Aorta (tissue), 5 donors: ENCODE data around the gene HTR2B. TPM values are rescaled to one million over a fixed set of nuclear protein-coding genes. Genes with fewer than 3 reads are reported as not detected.
A peak's percentile ranks its signal among the peaks of the same experiment; 100 is the strongest.
"Not testable (repeated sequence)": the region's sequence is repeated elsewhere in the genome, so short reads cannot be mapped to it uniquely, and the experiment has no call there.

Experiments used
- ATAC-seq: fragments of 200-7000 bp; cut with Tn5 transposase; one replicate; pipeline ENCODE4 v1.9.1; 2022; ENCODE audit warnings: moderate library complexity; ENCODE audit not compliant: low FRiP score
- DNase-seq, 2 donors: peaks; one replicate each; pipeline ENCODE4 v3.0.0-alpha.2; 2020
- H3K27ac ChIP-seq, 2 donors: one replicate each; pipeline ENCODE4 v1.5.1; 2013; ENCODE audit warnings: low read length in 2 of 2, mild to moderate bottlenecking in 2 of 2, moderate library complexity in 2 of 2, control low read depth in 1 of 2, inconsistent platforms in 1 of 2, low read depth in 1 of 2
- H3K27me3 ChIP-seq, 2 donors: one replicate each; pipeline ENCODE4 v1.6.1; 2013; ENCODE audit warnings: control low read depth in 1 of 2, low read length in 1 of 2, mild to moderate bottlenecking in 1 of 2, moderate library complexity in 1 of 2; ENCODE audit not compliant: insufficient read depth in 2 of 2, control insufficient read depth in 1 of 2
- H3K36me3 ChIP-seq, 2 donors: one replicate each; pipeline ENCODE4 v1.6.1; 2013; ENCODE audit warnings: control low read depth in 1 of 2, low read length in 1 of 2, mild to moderate bottlenecking in 1 of 2; ENCODE audit not compliant: insufficient read depth in 2 of 2, control insufficient read depth in 1 of 2
- H3K4me1 ChIP-seq, 2 donors: one replicate each; pipeline ENCODE4 v1.6.1; 2013; ENCODE audit warnings: low read length in 2 of 2, control low read depth in 1 of 2, mild to moderate bottlenecking in 1 of 2, moderate library complexity in 1 of 2; ENCODE audit not compliant: insufficient read depth in 2 of 2, control insufficient read depth in 1 of 2
- H3K4me3 ChIP-seq, 2 donors: one replicate each; pipeline ENCODE4 v1.5.1; 2013; ENCODE audit warnings: low read length in 2 of 2, control low read depth in 1 of 2, mild to moderate bottlenecking in 1 of 2
- H3K9me3 ChIP-seq: one replicate; pipeline ENCODE4 v1.6.1; 2013; ENCODE audit warnings: mild to moderate bottlenecking, low read length; ENCODE audit not compliant: control insufficient read depth
- WGBS, 2 donors: extraction: QIAGEN DNeasy Blood & Tissue Kit; methylation state at CpG; one replicate each; pipeline ENCODE4 v1.1.7; 2013; 5-methylcytosine and 5-hydroxymethylcytosine counted together
- intact Hi-C, 2 donors: fragments of 100-400 bp; cut with DNase I; formaldehyde crosslinking; loops; one replicate each; pipeline versions ENCODE4 v1.14.2 to v1.15.0; 2022
- polyA plus RNA-seq, 2 donors: library from polyadenylated mRNA; stranded (reverse); fragments of 200-250 nt; gene quantifications; one replicate each; pipeline ENCODE4 v1.2.3, GENCODE V29; 2013
- total RNA-seq, 2 donors: library from RNA; stranded (reverse); fragmentation: NEBNext Ultra II Directional; extraction: Animal tissue kit (Norgen Biotek cat#: 25700); gene quantifications; one replicate each; pipeline ENCODE4 v1.2.1, GENCODE V29; 2021
- donor health status: healthy with polysubstance abuse.
- donor health status: Bipolar disorder and iron deficiency.
- donor health status: DM: no; HTN: no; CAD: no.
- donor health status: DM: no; HTN: no; CAD: no.
- donor health status: DM: yes; HTN: yes; CAD: no.

The HTR2B gene
- total and polyA plus RNA-seq, 4 donors, result 2.0 to 6.6 (median 4.0) TPM

DNA sequence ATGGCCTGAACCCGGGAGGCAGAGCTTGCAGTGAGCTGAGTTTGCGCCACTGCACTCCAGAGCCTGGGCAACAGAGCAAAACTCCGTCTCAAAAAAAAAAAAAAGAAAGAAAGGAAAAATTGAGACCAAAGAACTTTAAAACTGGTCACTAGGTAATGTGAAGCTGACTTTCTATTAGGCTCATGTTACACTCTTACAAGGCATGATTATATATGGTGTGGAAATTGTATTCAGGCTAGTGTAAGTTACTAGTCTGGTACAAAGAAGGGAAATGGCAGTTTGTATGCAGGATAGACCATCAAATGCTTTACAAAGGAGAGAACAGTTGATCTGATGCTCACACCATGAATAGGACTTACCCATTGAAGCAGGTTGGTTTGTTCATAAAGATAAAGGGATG is 38.2 kb upstream of the HTR2B start:
- ATAC-seq (no peak), DNase-seq (no peak)
- Histone ChIP-seq H3K27ac (no peak overlapping the region), H3K9me3 (no peaks in the 10 kb centered on the region), H3K27me3 (no peaks in the 10 kb centered on the region), H3K36me3 (peaks cover 1 to 3% of the 10 kb centered on the region in 2 donors), H3K4me1 (peaks cover 4 to 6% of the 10 kb centered on the region in 2 donors), H3K4me3 (no peak overlapping the region)
- 96% methylated on average over 3 of the region's 3 CpGs for WGBS, 2 donors
- intact Hi-C loops, result loop anchor here in 1 of 2 donors (5.0 kb wide), 1 partner anchor 36 kb away; the partner anchor contains the start of gene HTR2B

DNA sequence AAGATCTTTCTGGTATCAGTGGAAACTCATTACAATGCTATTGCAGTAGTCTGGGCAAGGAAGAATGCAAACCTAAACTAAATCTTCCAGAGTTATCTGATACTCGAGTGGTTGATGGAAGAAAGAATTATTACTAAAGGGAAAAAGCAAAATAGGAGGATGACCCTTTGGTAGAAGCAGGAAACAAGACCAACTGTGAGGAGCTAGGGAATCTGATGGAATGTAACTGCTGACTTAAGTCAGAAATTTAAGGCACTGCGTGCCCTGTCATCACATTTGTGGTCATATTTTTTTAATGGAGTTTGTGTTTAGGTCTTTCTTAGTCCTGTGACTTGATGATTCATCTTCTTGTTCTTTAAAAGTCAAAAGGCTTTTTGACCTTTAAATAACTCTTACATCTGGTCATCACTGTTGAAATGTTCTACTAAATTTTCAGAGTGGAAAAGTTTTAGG is 37.1 kb upstream of the HTR2B start:
- no peaks in the 10 kb centered on the region for H3K27me3 ChIP-seq
- intact Hi-C loops, result loop anchor here in 1 of 2 donors (5.0 kb wide), 1 partner anchor 35 kb away; the partner anchor contains the start of gene HTR2B
- H3K36me3 ChIP-seq, result peaks cover 0 to under 1% of the 10 kb centered on the region in 2 donors
- ATAC-seq, result peak; percentile 68
- 12 to 19% methylated on average over 2 of the region's 2 CpGs for WGBS, 2 donors
- H3K4me3 ChIP-seq, result no peak overlapping the region
- H3K27ac ChIP-seq, result no peak overlapping the region
- peaks cover 4% of the 10 kb centered on the region in 2 donors for H3K4me1 ChIP-seq
- no peak for DNase-seq
- H3K9me3 ChIP-seq, result no peaks in the 10 kb centered on the region

DNA sequence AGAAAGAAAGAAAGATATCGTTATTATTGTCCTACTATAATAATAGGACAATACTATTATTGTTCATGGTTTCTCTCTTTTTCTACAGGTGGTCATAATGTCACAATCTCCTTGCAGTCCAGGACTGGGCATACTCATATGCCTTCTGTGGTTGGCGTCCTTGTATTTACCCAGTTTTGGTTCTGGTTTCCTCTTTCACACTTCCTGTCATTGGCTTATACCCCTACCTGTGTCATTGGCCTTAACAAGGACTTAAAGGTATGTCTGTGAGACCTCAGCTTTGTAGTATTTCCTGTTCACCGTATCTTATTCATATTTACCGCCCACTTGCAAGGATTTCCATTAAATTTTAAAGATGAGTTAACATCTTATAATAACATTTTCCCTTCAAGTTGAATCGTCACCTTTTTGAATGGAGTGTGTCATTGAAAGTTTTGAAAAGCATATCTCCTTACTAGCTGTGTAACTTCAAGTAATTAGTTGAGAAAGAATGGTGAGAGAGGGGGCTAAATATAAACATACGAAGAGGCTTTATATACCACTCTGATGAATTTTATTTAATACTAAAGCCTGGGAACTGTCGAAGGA is 36.5 kb upstream of the HTR2B start:
- no peaks in the 10 kb centered on the region for H3K27me3 ChIP-seq
- H3K36me3 ChIP-seq, result no peaks in the 10 kb centered on the region
- H3K4me1 ChIP-seq, result peaks cover 4% of the 10 kb centered on the region in 2 donors
- H3K9me3 ChIP-seq, result no peaks in the 10 kb centered on the region
- ATAC-seq, result no peak
- H3K27ac ChIP-seq, result peak overlapping the region in 1 of 2 donors; percentile 45
- H3K4me3 ChIP-seq, result no peak overlapping the region
- DNase-seq, result no peak
- 69 to 70% methylated on average over 7 of the region's 7 CpGs for WGBS, 2 donors
- intact Hi-C loops, result loop anchor here in 1 of 2 donors (5.0 kb wide), 1 partner anchor 34 kb away; the partner anchor contains the start of gene HTR2B

DNA sequence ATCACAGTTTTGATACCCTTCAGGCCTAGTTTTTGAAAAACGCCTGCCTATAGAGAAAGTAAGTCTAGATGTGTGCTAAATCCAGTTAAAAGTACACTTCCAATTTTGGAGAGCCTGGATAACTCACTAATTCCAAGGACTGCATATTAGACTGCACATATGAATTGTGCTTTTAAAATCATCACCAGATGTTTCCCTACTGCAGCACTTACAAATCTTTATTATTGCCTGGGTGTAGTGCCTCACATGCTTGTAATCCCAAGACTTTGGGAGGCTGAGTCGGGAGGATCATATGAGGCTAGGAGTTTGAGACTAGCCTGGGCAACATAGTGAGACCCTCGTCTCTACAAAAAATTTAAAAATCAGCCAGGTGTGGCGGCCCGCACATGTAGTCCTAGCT is 35.9 kb upstream of the HTR2B start:
- no peak overlapping the region for H3K27ac ChIP-seq
- no peaks in the 10 kb centered on the region for H3K27me3 ChIP-seq
- H3K4me3 ChIP-seq, result no peak overlapping the region
- WGBS, 2 donors, result 96 to 100% methylated on average over 5 of the region's 5 CpGs
- intact Hi-C loops, result loop anchor here in 1 of 2 donors (5.0 kb wide), 1 partner anchor 33 kb away; the partner anchor contains the start of gene HTR2B
- ATAC-seq, result no peak
- H3K9me3 ChIP-seq, result no peaks in the 10 kb centered on the region
- H3K4me1 ChIP-seq, result peaks cover 4% of the 10 kb centered on the region in 2 donors
- no peak for DNase-seq
- H3K36me3 ChIP-seq, result no peaks in the 10 kb centered on the region

DNA sequence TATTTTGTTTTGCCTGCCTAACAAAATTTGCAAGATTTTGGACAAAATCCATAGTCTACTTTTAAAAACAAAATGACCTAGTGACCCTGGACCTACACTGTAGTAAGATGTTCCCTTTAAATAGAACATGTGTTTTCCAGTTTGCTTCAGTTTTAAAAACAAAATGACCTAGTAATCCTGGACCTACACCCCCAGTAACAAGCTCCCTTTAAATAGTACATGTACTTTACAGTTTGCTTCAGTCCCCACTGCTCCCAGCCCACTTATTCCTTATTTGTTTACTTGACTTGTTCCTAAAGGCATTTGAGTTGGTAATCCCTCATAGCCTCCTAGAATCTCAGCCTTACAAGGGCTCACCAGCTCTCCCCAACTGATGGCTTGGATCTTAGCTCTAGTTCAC is 34.5 kb upstream of the HTR2B start:
- no peak for DNase-seq
- intact Hi-C loops, result no loop called here
- Histone ChIP-seq H3K4me1 (peaks cover 4% of the 10 kb centered on the region in 2 donors), H3K27ac (peak overlapping the region in 1 of 2 donors; percentile 57), H3K36me3 (no peaks in the 10 kb centered on the region), H3K4me3 (no peak overlapping the region), H3K9me3 (no peaks in the 10 kb centered on the region), H3K27me3 (no peaks in the 10 kb centered on the region)
- ATAC-seq, result no peak

DNA sequence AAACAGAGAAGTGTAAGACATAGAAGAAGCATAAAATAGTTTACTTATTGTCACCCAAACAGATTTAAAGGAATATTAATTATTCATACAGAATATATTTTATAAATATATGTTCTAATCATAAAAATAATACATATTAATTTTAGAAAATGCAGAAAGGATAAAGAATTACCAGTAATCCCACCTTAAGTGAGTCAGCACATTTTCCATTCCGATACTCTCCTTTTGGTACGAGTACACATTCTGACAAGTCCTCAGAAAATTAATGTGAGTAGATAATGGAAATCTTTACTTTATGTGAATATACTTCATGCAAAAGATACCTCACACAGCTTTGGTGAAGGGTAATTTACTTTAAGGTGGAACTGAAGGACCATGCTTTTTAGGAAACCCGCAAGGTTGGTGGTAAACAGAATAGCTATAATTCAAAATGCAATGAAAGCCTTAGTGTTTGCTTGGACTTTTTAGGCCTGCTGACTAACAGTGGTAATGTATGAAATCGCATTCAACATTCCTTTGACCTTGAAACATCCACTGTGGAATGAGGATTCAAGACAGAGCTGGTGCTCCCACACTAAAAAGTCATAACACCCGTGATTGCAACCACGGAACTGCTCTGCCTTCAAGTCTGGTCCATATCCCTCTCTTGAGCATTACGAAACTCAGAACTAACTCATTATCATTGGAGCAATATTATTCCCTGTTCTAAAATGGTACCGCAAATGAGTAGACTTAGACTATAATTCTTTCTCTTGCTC is 28.1 kb upstream of the HTR2B start:
- ATAC-seq (no peak), DNase-seq (no peak)
- 77 to 83% methylated on average over 8 of the region's 8 CpGs for WGBS, 2 donors
- Histone ChIP-seq H3K9me3 (no peaks in the 10 kb centered on the region), H3K4me1 (no peaks in the 10 kb centered on the region), H3K27ac (no peak overlapping the region), H3K36me3 (no peaks in the 10 kb centered on the region), H3K4me3 (no peak overlapping the region), H3K27me3 (no peaks in the 10 kb centered on the region)
- intact Hi-C loops, result no loop called here

DNA sequence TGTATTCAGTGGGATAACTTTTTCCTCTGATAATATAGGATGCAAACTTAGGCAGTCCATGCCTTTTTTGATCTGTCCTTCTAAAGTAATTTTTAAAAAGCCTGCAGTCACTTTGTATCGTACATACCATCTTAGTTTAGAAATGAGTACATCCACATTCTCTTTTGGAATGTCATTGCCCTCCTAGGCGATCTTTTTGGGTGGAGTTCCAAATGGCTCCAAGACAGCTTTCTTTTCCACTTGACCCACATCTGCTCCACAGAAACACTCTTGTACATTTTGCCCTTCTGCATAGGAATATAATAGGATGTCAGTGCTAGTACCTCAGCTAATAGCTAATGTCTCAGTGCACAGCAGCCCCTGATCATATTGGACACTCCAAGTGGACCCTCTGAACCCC is 21.8 kb upstream of the HTR2B start:
- H3K27me3 ChIP-seq, result no peaks in the 10 kb centered on the region
- intact Hi-C loops, result no loop called here
- H3K4me3 ChIP-seq, result no peak overlapping the region
- no peak for DNase-seq
- ATAC-seq, result no peak
- H3K27ac ChIP-seq, result no peak overlapping the region
- H3K4me1 ChIP-seq, result no peaks in the 10 kb centered on the region
- no peaks in the 10 kb centered on the region for H3K36me3 ChIP-seq
- WGBS, 2 donors, result 82 to 88% methylated on average over 2 of the region's 2 CpGs
- H3K9me3 ChIP-seq, result no peaks in the 10 kb centered on the region

DNA sequence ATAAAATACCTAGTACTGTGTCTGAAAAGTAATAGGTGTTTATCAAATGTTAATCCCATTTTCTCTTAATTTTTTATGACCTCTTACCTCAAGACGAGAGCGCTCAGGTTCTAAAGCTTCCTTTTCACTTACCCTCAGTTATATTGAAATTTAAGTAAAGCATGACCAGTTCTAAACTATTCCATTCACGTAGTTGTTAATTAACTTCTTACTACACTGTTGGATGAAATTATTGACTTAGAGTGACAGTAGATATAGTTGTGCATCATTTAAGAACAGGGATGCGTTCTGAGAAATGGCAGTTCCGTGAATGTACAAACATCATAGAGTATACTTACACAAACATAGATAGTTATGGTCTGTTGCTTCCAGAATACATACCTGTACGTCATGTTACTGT is 20.1 kb upstream of the HTR2B start:
- Histone ChIP-seq H3K27me3 (no peaks in the 10 kb centered on the region), H3K4me3 (no peak overlapping the region), H3K4me1 (no peaks in the 10 kb centered on the region), H3K9me3 (no peaks in the 10 kb centered on the region), H3K36me3 (no peaks in the 10 kb centered on the region), H3K27ac (no peak overlapping the region)
- intact Hi-C loops, result no loop called here
- ATAC-seq, result no peak
- WGBS, 2 donors, result 97% methylated on average over 6 of the region's 6 CpGs
- no peak for DNase-seq

DNA sequence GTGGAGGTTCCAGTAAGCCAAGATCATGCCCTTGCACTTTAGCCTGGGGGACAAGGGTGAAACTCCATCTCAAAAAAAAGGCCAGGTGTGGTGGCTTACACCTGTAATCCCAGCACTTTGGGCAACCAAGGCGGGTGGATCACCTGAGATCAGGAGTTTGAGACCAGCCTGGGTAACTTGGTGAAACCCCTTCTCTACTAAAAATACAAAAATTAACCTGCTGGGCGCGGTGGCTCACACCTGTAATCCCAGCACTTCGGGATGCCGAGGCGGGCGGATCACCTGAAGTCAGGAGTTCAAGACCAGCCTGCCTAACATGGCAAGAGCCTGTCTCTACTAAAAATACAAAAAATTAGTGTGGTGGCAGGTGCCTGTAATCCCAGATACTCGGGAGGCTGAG is 16.0 kb upstream of the HTR2B start:
- H3K4me3 ChIP-seq, intact Hi-C loops, DNase-seq, H3K27me3 ChIP-seq, H3K9me3 ChIP-seq, H3K36me3 ChIP-seq, ATAC-seq, H3K4me1 ChIP-seq, H3K27ac ChIP-seq: not testable (repeated sequence)
- 96 to 97% methylated on average over 8 of the region's 8 CpGs for WGBS, 2 donors
